KG1 (cell line): ENCODE measurements around the gene FHIP2A.
"Not testable (repeated sequence)": the region's sequence is repeated elsewhere in the genome, so short reads cannot be mapped to it uniquely, and the experiment has no call there.

ENCODE experiments used
- DNase-seq: peaks from one replicate; lab custom pipeline; 2025; lab: John Stamatoyannopoulos, UW

FHIP2A gene

GRCh38 chr10:114821293-114821914 is at the start of gene FHIP2A:
FHIP2A (plus strand) TSS chr10:114821780; CDS start chr10:114822079, 299 bp downstream.
- DNase-seq = peak; percentile 73

- no peak for DNase-seq
Measured at GRCh38 chr10:114772496-114773196, 48.9 kb upstream of the FHIP2A start.

- DNase-seq = no peak
Measured at GRCh38 chr10:114773197-114773532, 48.4 kb upstream of the FHIP2A start.

- DNase-seq = not testable (repeated sequence)
Measured at GRCh38 chr10:114775082-114775481, 46.5 kb upstream of the FHIP2A start.

GRCh38 chr10:114777415-114777814 is 44.2 kb upstream of the FHIP2A start:
- no peak for DNase-seq

GRCh38 chr10:114779803-114780576 is 41.6 kb upstream of the FHIP2A start:
- no peak for DNase-seq

GRCh38 chr10:114780577-114781184 is 40.9 kb upstream of the FHIP2A start:
- DNase-seq = no peak

GRCh38 chr10:114782666-114783065 is 38.9 kb upstream of the FHIP2A start:
- DNase-seq = no peak

- DNase-seq = no peak
Measured at GRCh38 chr10:114783686-114784085, 37.9 kb upstream of the FHIP2A start.

GRCh38 chr10:114786492-114786891 is 35.1 kb upstream of the FHIP2A start:
- peak; percentile 10 for DNase-seq

- not testable (repeated sequence) for DNase-seq
Measured at GRCh38 chr10:114787131-114787530, 34.4 kb upstream of the FHIP2A start.

GRCh38 chr10:114791768-114792167 is 29.8 kb upstream of the FHIP2A start:
- no peak for DNase-seq

- no peak for DNase-seq
Measured at GRCh38 chr10:114795039-114795438, 26.5 kb upstream of the FHIP2A start.

- no peak for DNase-seq
Measured at GRCh38 chr10:114800361-114800760, 21.2 kb upstream of the FHIP2A start.

- peak; percentile 52 for DNase-seq
Measured at GRCh38 chr10:114801411-114801813, 20.2 kb upstream of the FHIP2A start.

GRCh38 chr10:114802177-114802576 is 19.4 kb upstream of the FHIP2A start:
- DNase-seq = no peak

GRCh38 chr10:114806562-114807391 is 14.8 kb upstream of the FHIP2A start:
- DNase-seq = no peak

GRCh38 chr10:114808982-114809381 is 12.6 kb upstream of the FHIP2A start:
- DNase-seq = no peak

- DNase-seq = no peak
Measured at GRCh38 chr10:114810926-114811325, 10.7 kb upstream of the FHIP2A start.

- DNase-seq = no peak
Measured at GRCh38 chr10:114811862-114812261, 9.7 kb upstream of the FHIP2A start.

GRCh38 chr10:114815791-114816190 is 5.8 kb upstream of the FHIP2A start:
- DNase-seq = no peak

- no peak for DNase-seq
Measured at GRCh38 chr10:114816308-114816707, 5.3 kb upstream of the FHIP2A start.
